Gastrocnemius medialis (tissue), 4 donors: ENCODE data around the gene RABGAP1L. TPM values are rescaled to one million over a fixed set of nuclear protein-coding genes. Genes with fewer than 3 reads are reported as not detected.

Source experiments
- ATAC-seq, 2 donors: fragments of 150-250 bp; one replicate each; pipeline ENCODE4 v1.9.1; 2016
- DNase-seq, 2 donors: peaks; one replicate each; pipeline ENCODE4 v3.0.0-alpha.2; 2019
- H3K27ac ChIP-seq, 4 donors: fragments of 200-600 bp; sonication (generic); 1 replicate in 1 of 4; 2 replicates in 3 of 4; pipeline ENCODE4 v1.5.1; 2016 to 2018; ENCODE audit warnings: mild to moderate bottlenecking in 2 of 4, moderate library complexity in 1 of 4
- H3K27me3 ChIP-seq, 3 donors: fragments of 200-600 bp; sonication (generic) in 2 of 3; 1 replicate in 1 of 3; 2 replicates in 2 of 3; pipeline versions ENCODE4 v1.5.1 to v1.6.0; 2016 to 2019; ENCODE audit warnings: mild to moderate bottlenecking in 1 of 3, moderate library complexity in 1 of 3
- H3K36me3 ChIP-seq, 2 donors: fragments of 200-600 bp; sonication (generic) in 1 of 2; one replicate each; pipeline ENCODE4 v1.5.1; 2017 to 2018
- H3K4me1 ChIP-seq, 2 donors: fragments of 200-600 bp; sonication (generic) in 1 of 2; one replicate each; pipeline ENCODE4 v1.5.1; 2016 to 2017; ENCODE audit warnings: mild to moderate bottlenecking in 2 of 2
- H3K4me3 ChIP-seq, 4 donors: fragments of 200-600 bp; sonication (generic) in 3 of 4; 1 replicate in 1 of 4; 2 replicates in 3 of 4; pipeline ENCODE4 v1.5.1; 2016 to 2019; ENCODE audit warnings: mild to moderate bottlenecking in 2 of 4
- H3K9me3 ChIP-seq, 3 donors: fragments of 200-600 bp; sonication (generic) in 2 of 3; 1 replicate in 1 of 3; 2 replicates in 2 of 3; pipeline ENCODE4 v1.5.1; 2016 to 2019
- CTCF ChIP-seq, 5 experiments: fragments of 450-650 bp in 3 of 5; fragments of 200-600 bp in 2 of 5; sonication (generic) in 2 of 5; IDR thresholded peaks in 4 of 5; conservative IDR thresholded peaks in 1 of 5; 1 replicate in 4 of 5; 2 replicates in 1 of 5; pipeline ENCODE4 v1.5.1; 2016 to 2019; ENCODE audit warnings: antibody characterized with exemption in 5 of 5, mild to moderate bottlenecking in 3 of 5, moderate library complexity in 3 of 5
- POLR2A ChIP-seq, 2 donors: fragments of 450-650 bp; IDR thresholded peaks; one replicate each; pipeline ENCODE4 v1.6.1; 2017; ENCODE audit warnings: antibody characterized with exemption in 2 of 2, mild to moderate bottlenecking in 2 of 2, moderate library complexity in 2 of 2
- in situ Hi-C, 4 donors: fragments of 200-750 bp; cut with MboI; loops; one replicate each; pipeline versions ENCODE4 v1.15.0 to v1.8.0; 2017; ENCODE audit warnings: low sequenced_read_pairs in 4 of 4
- intact Hi-C: fragments of 100-400 bp; cut with DNase I; formaldehyde crosslinking; loops from one replicate; pipeline ENCODE4 v1.15.1; 2023; ENCODE audit warnings: low total_unique reads
- total RNA-seq, 4 donors: library from RNA; depleted of rRNA; stranded (reverse); fragments of >200 nt; gene quantifications; one replicate each; pipeline versions ENCODE4 v1.1.0 to v1.2.3, GENCODE V29; 2016

The RABGAP1L gene
- total RNA-seq, 4 donors from 2014 or later = 8.8 to 22.2 (median 14.9) TPM

- Histone ChIP-seq H3K9me3 (no peaks in the 10 kb centered on the region), H3K4me3 (no peak overlapping the region), H3K27ac (no peak overlapping the region), H3K27me3 (no peaks in the 10 kb centered on the region), H3K4me1 (no peaks in the 10 kb centered on the region), H3K36me3 (no peaks in the 10 kb centered on the region)
- intact Hi-C loops (no loop called here), in situ Hi-C loops (no loop called here)
- TF ChIP-seq POLR2A (IDR thresholded peaks at IDR 0.05) (no peak), CTCF (IDR thresholded peaks at IDR 0.05 in 4 of 5, conservative IDR thresholded peaks at IDR 0.05 in 1 of 5) (no peak)
- no peak for ATAC-seq
- DNase-seq = no peak
These were observed 512.5 kb downstream of the RABGAP1L start for GRCh38 chr1:174671826-174672225.

- intact Hi-C loops (no loop called here), in situ Hi-C loops (no loop called here)
- ATAC-seq (no peak), DNase-seq (no peak)
- no peaks in the 10 kb centered on the region for H3K27me3 ChIP-seq
- H3K36me3 ChIP-seq = no peaks in the 10 kb centered on the region
- no peaks in the 10 kb centered on the region for H3K9me3 ChIP-seq
- TF ChIP-seq POLR2A (IDR thresholded peaks at IDR 0.05) (no peak), CTCF (IDR thresholded peaks at IDR 0.05 in 4 of 5, conservative IDR thresholded peaks at IDR 0.05 in 1 of 5) (no peak)
- H3K4me3 ChIP-seq = no peak overlapping the region
- no peak overlapping the region for H3K27ac ChIP-seq
- no peaks in the 10 kb centered on the region for H3K4me1 ChIP-seq
These were observed 517.5 kb downstream of the RABGAP1L start for GRCh38 chr1:174676856-174677255.

GRCh38 chr1:174678657-174679056, 519.3 kb downstream of the RABGAP1L start:
- H3K36me3 ChIP-seq = no peaks in the 10 kb centered on the region
- no peaks in the 10 kb centered on the region for H3K4me1 ChIP-seq
- intact Hi-C loops = no loop called here
- no peak for ATAC-seq
- no peak for DNase-seq
- H3K9me3 ChIP-seq = no peaks in the 10 kb centered on the region
- H3K27me3 ChIP-seq = no peaks in the 10 kb centered on the region
- H3K4me3 ChIP-seq = no peak overlapping the region
- TF ChIP-seq POLR2A (IDR thresholded peaks at IDR 0.05) = no peak
- no peak for TF ChIP-seq CTCF (IDR thresholded peaks at IDR 0.05 in 4 of 5, conservative IDR thresholded peaks at IDR 0.05 in 1 of 5)
- H3K27ac ChIP-seq = no peak overlapping the region
- in situ Hi-C loops = no loop called here

GRCh38 chr1:174680101-174680500, 520.8 kb downstream of the RABGAP1L start:
- intact Hi-C loops (no loop called here), in situ Hi-C loops (no loop called here)
- DNase-seq (no peak), ATAC-seq (no peak)
- no peak overlapping the region for H3K27ac ChIP-seq
- no peaks in the 10 kb centered on the region for H3K4me1 ChIP-seq
- no peak overlapping the region for H3K4me3 ChIP-seq
- no peaks in the 10 kb centered on the region for H3K36me3 ChIP-seq
- no peaks in the 10 kb centered on the region for H3K27me3 ChIP-seq
- no peaks in the 10 kb centered on the region for H3K9me3 ChIP-seq
- no peak for TF ChIP-seq CTCF (IDR thresholded peaks at IDR 0.05 in 4 of 5, conservative IDR thresholded peaks at IDR 0.05 in 1 of 5)

GRCh38 chr1:174682419-174683008, 523.2 kb downstream of the RABGAP1L start:
- Histone ChIP-seq H3K27me3 (no peaks in the 10 kb centered on the region), H3K27ac (no peak overlapping the region), H3K4me3 (no peak overlapping the region), H3K9me3 (no peaks in the 10 kb centered on the region), H3K4me1 (no peaks in the 10 kb centered on the region), H3K36me3 (no peaks in the 10 kb centered on the region)
- DNase-seq = no peak
- TF ChIP-seq CTCF (IDR thresholded peaks at IDR 0.05 in 4 of 5, conservative IDR thresholded peaks at IDR 0.05 in 1 of 5) (no peak), POLR2A (IDR thresholded peaks at IDR 0.05) (no peak)
- in situ Hi-C loops (no loop called here), intact Hi-C loops (no loop called here)
- ATAC-seq = no peak
